Hepatocyte (in vitro differentiated cells): ENCODE measurements around the gene PFN4. TPM values are rescaled to one million over a fixed set of nuclear protein-coding genes. Genes with fewer than 3 reads are reported as not detected.

Experiments used
- DNase-seq: peaks from one replicate; pipeline ENCODE4 v3.0.0-alpha.2; 2016; ENCODE audit warnings: low spot score
- H2AFZ ChIP-seq: fragments of 200-600 bp; sonication (generic); 2 replicates; pipeline ENCODE4 v1.6.0; 2016; ENCODE audit warnings: antibody characterized with exemption, mild to moderate bottlenecking
- H3K27ac ChIP-seq: fragments of 200-600 bp; sonication (generic); 2 replicates; pipeline ENCODE4 v1.5.1; 2016; ENCODE audit warnings: mild to moderate bottlenecking
- H3K27me3 ChIP-seq: fragments of 200-600 bp; sonication (generic); 2 replicates; pipeline ENCODE4 v1.6.1; 2016
- H3K36me3 ChIP-seq: fragments of 200-600 bp; sonication (generic); replicated peaks from 2 replicates; pipeline ENCODE4 v1.5.1; 2016; ENCODE audit warnings: low read depth; ENCODE audit not compliant: insufficient read depth
- H3K4me1 ChIP-seq: fragments of 200-600 bp; sonication (generic); 2 replicates; pipeline ENCODE4 v1.5.1; 2016; ENCODE audit warnings: mild to moderate bottlenecking, moderate library complexity; ENCODE audit not compliant: insufficient read depth
- H3K4me2 ChIP-seq: fragments of 200-600 bp; sonication (generic); 2 replicates; pipeline ENCODE4 v1.6.0; 2016
- H3K4me3 ChIP-seq: fragments of 200-600 bp; sonication (generic); 2 replicates; pipeline ENCODE4 v1.5.1; 2016; ENCODE audit warnings: mild to moderate bottlenecking
- H3K79me2 ChIP-seq: fragments of 200-600 bp; sonication (generic); 2 replicates; pipeline ENCODE4 v1.6.0; 2017; ENCODE audit warnings: mild to moderate bottlenecking
- H3K9me2 ChIP-seq: fragments of 200-600 bp; sonication (generic); replicated peaks from 2 replicates; pipeline ENCODE4 v1.6.0; 2017; ENCODE audit warnings: mild to moderate bottlenecking; ENCODE audit not compliant: insufficient read depth
- H3K9me3 ChIP-seq: fragments of 200-600 bp; sonication (generic); 2 replicates; pipeline ENCODE4 v1.5.1; 2016; ENCODE audit warnings: low read depth, mild to moderate bottlenecking
- H4K20me1 ChIP-seq: fragments of 200-600 bp; sonication (generic); 2 replicates; pipeline ENCODE4 v1.6.0; 2016; ENCODE audit warnings: mild to moderate bottlenecking; ENCODE audit not compliant: insufficient read depth, poor library complexity, severe bottlenecking
- CTCF ChIP-seq: fragments of 200-600 bp; sonication (generic); IDR thresholded peaks from 2 replicates; pipeline ENCODE4 v1.5.1; 2016; ENCODE audit warnings: antibody characterized with exemption, mild to moderate bottlenecking; ENCODE audit not compliant: poor library complexity
- EZH2 ChIP-seq: fragments of 200-600 bp; sonication (generic); IDR thresholded peaks from 2 replicates; pipeline ENCODE4 v1.6.1; 2016; ENCODE audit warnings: antibody characterized with exemption, mild to moderate bottlenecking, borderline replicate concordance
- EZH2phosphoT487 ChIP-seq: fragments of 200-600 bp; sonication (generic); IDR thresholded peaks from one replicate; pipeline ENCODE4 v1.6.1; 2018; ENCODE audit warnings: antibody characterized with exemption, mild to moderate bottlenecking, low read depth, moderate library complexity; ENCODE audit not compliant: unreplicated experiment, severe bottlenecking
- WGBS: methylation state at CpG from one replicate; pipeline ENCODE4 v1.1.6; 2016; ENCODE audit warnings: low lambda C conversion rate; ENCODE audit errors: missing lambda C conversion rate; 5-methylcytosine and 5-hydroxymethylcytosine counted together
- polyA plus RNA-seq: library from polyadenylated mRNA; unstranded; fragments of >200 nt; fragmentation: Nextera tagmentation; extraction: Ambion mirVana; gene quantifications from 2 replicates; pipeline ENCODE4 v1.2.1, GENCODE V29; 2016
- total RNA-seq: library from RNA; depleted of rRNA; stranded (reverse); fragments of >200 nt; gene quantifications from 2 replicates; pipeline ENCODE4 v1.2.3, GENCODE V29; 2014

PFN4 gene
- total and polyA plus RNA-seq, 2 experiments from 2014 or later: 1.2 to 1.7 TPM

- Histone ChIP-seq H3K4me1 (peaks cover 14% of the 10 kb centered on the region), H4K20me1 (no peaks in the 10 kb centered on the region), H3K9me3 (no peaks in the 10 kb centered on the region), H3K36me3 (no peaks in the 10 kb centered on the region), H3K4me3 (peak overlapping the region; percentile 40), H2AFZ (peak overlapping the region; percentile 69), H3K27me3 (no peaks in the 10 kb centered on the region), H3K27ac (peak overlapping the region; percentile 95), H3K4me2 (peak overlapping the region; percentile 82), H3K79me2 (peaks cover 36% of the 10 kb centered on the region), H3K9me2 (no peaks in the 10 kb centered on the region)
- WGBS: 2% methylated on average over 20 of the region's 41 CpGs
- TF ChIP-seq EZH2 (no peak), CTCF (no peak), EZH2phosphoT487 (no peak)
- peak; percentile 73 for DNase-seq
Observed at GRCh38 chr2:24076849-24077534, 46.1 kb downstream of the PFN4 start.

- Histone ChIP-seq H3K9me3 (no peaks in the 10 kb centered on the region), H3K4me2 (peak within 1 kb of the TSS; percentile 89), H3K79me2 (peaks cover 43% of the 10 kb centered on the region), H3K27ac (peak within 1 kb of the TSS; percentile 95), H3K4me1 (peaks cover 14% of the 10 kb centered on the region), H3K36me3 (no peaks in the 10 kb centered on the region), H3K27me3 (no peaks in the 10 kb centered on the region), H3K4me3 (peak within 1 kb of the TSS; percentile 49), H2AFZ (peak within 1 kb of the TSS; percentile 69), H4K20me1 (no peaks in the 10 kb centered on the region), H3K9me2 (no peaks in the 10 kb centered on the region)
- DNase-seq: peak; percentile 100
- TF ChIP-seq CTCF (no peak), EZH2phosphoT487 (no peak), EZH2 (no peak)
- under 1% methylated on average over 47 of the region's 64 CpGs for WGBS
Observed at GRCh38 chr2:24075915-24076848, 47.0 kb downstream of the PFN4 start, which contains the start of gene SF3B6. TSS of gene SF3B6 (minus strand) at chr2:24076326. CDS start at chr2:24076229, 97 bp downstream.

- TF ChIP-seq EZH2phosphoT487 (no peak), EZH2 (no peak), CTCF (no peak)
- Histone ChIP-seq H3K36me3 (no peaks in the 10 kb centered on the region), H3K9me2 (no peaks in the 10 kb centered on the region), H4K20me1 (no peaks in the 10 kb centered on the region), H2AFZ (no peak overlapping the region), H3K4me3 (peak overlapping the region; percentile 49), H3K4me1 (peaks cover 14% of the 10 kb centered on the region), H3K79me2 (peaks cover 51% of the 10 kb centered on the region), H3K27ac (peak overlapping the region; percentile 80), H3K4me2 (peak overlapping the region; percentile 89), H3K9me3 (no peaks in the 10 kb centered on the region), H3K27me3 (no peaks in the 10 kb centered on the region)
- no peak for DNase-seq
- whole genome bisulfite sequencing: 70% methylated on average over 5 of the region's 5 CpGs
Observed at GRCh38 chr2:24075259-24075658, 47.9 kb downstream of the PFN4 start.
